GM21825 (cell line): ENCODE results near the gene FGF22.

ENCODE experiments used
- ATAC-seq: cut with Tn5 transposase; IDR thresholded peaks from one replicate; pipeline ENCODE4 v1.9.1; 2021; ENCODE audit warnings: mild to moderate bottlenecking, moderate library complexity; ENCODE audit not compliant: unreplicated experiment

Gene FGF22

GRCh38 chr19:642767-643727 lies 3.4 kb downstream of the FGF22 start:
- no peak for ATAC-seq

GRCh38 chr19:643736-644135 lies 4.1 kb downstream of the FGF22 start:
- ATAC-seq, result no peak

- ATAC-seq, result no peak
Observed at GRCh38 chr19:644363-644762, 4.7 kb downstream of the FGF22 start.

- ATAC-seq, result no peak
Observed at GRCh38 chr19:644789-645188, 5.1 kb downstream of the FGF22 start.

- ATAC-seq, result no peak
Observed at GRCh38 chr19:645912-646778, 6.5 kb downstream of the FGF22 start.

GRCh38 chr19:646779-647565 lies 7.3 kb downstream of the FGF22 start:
- no peak for ATAC-seq

- ATAC-seq, result no peak
Observed at GRCh38 chr19:647566-648284, 8.0 kb downstream of the FGF22 start.

- ATAC-seq, result no peak
Observed at GRCh38 chr19:648305-648704, 8.6 kb downstream of the FGF22 start.

- no peak for ATAC-seq
Observed at GRCh38 chr19:648904-649801, 9.5 kb downstream of the FGF22 start.

GRCh38 chr19:650121-650520 lies 10.4 kb downstream of the FGF22 start:
- ATAC-seq, result no peak

GRCh38 chr19:651114-651818 lies 11.6 kb downstream of the FGF22 start:
- ATAC-seq, result no peak

- no peak for ATAC-seq
Observed at GRCh38 chr19:651991-652390, 12.3 kb downstream of the FGF22 start.

GRCh38 chr19:652467-653389 lies 13.0 kb downstream of the FGF22 start:
- no peak for ATAC-seq

- ATAC-seq, result no peak
Observed at GRCh38 chr19:653425-653824, 13.7 kb downstream of the FGF22 start.

- ATAC-seq, result no peak
Observed at GRCh38 chr19:655691-656090, 16.0 kb downstream of the FGF22 start.

GRCh38 chr19:656751-657559 lies 17.3 kb downstream of the FGF22 start:
- no peak for ATAC-seq

- no peak for ATAC-seq
Observed at GRCh38 chr19:657611-658010, 17.9 kb downstream of the FGF22 start.
